Testis (tissue), 3 donors: ENCODE results near the gene MOCOS. TPM values are rescaled to one million over a fixed set of nuclear protein-coding genes. Genes with fewer than 3 reads are reported as not detected.

Experiments
- DNase-seq: peaks from one replicate; pipeline ENCODE4 v3.0.0-alpha.2; 2019
- H3K27ac ChIP-seq, 2 donors: fragments of 200-600 bp; sonication (generic); one replicate each; pipeline ENCODE4 v1.5.1; 2019
- H3K27me3 ChIP-seq: fragments of 200-600 bp; sonication (generic); one replicate; pipeline ENCODE4 v1.5.1; 2019
- H3K36me3 ChIP-seq: fragments of 200-600 bp; sonication (generic); one replicate; pipeline ENCODE4 v1.5.1; 2017; ENCODE audit warnings: low read depth; ENCODE audit errors: missing control alignments
- H3K4me1 ChIP-seq: fragments of 200-600 bp; sonication (generic); one replicate; pipeline ENCODE4 v1.5.1; 2019
- H3K4me3 ChIP-seq, 2 donors: fragments of 200-600 bp; sonication (generic); one replicate each; pipeline ENCODE4 v1.5.1; 2017 to 2019
- H3K9me3 ChIP-seq: fragments of 200-600 bp; sonication (generic); one replicate; pipeline ENCODE4 v1.5.1; 2017
- CTCF ChIP-seq, 3 experiments: fragments of 450-650 bp in 2 of 3; fragments of 200-600 bp in 1 of 3; sonication (generic) in 1 of 3; IDR thresholded peaks; one replicate each; pipeline ENCODE4 v1.5.1; 2016 to 2019; ENCODE audit warnings: antibody characterized with exemption in 3 of 3, mild to moderate bottlenecking in 2 of 3, moderate library complexity in 1 of 3
- POLR2A ChIP-seq: fragments of 450-650 bp; IDR thresholded peaks from one replicate; pipeline ENCODE4 v1.6.1; 2017; ENCODE audit warnings: antibody characterized with exemption, mild to moderate bottlenecking, moderate library complexity
- WGBS, 2 donors: methylation state at CpG; one replicate each; pipeline ENCODE4 v1.1.5; 2018; 5-methylcytosine and 5-hydroxymethylcytosine counted together
- intact Hi-C: fragments of 100-400 bp; cut with DNase I; formaldehyde crosslinking; loops from one replicate; pipeline ENCODE4 v1.15.1; 2023; ENCODE audit warnings: low total_unique reads
- polyA plus RNA-seq: library from polyadenylated mRNA; stranded (reverse); fragments of 350-450 nt; fragmentation: Illumina TruSeq; extraction: RNeasy Lipid Tissue Mini Kit (QIAGEN cat#74804); gene quantifications from one replicate; pipeline ENCODE4 v1.2.3, GENCODE V29; 2014; ENCODE audit warnings: low read depth, low replicate concordance; ENCODE audit not compliant: insufficient read depth
- total RNA-seq, 2 donors: library from RNA; depleted of rRNA; stranded (reverse); fragments of >200 nt; gene quantifications; one replicate each; pipeline ENCODE4 v1.2.3, GENCODE V29; 2016

MOCOS gene
- total and polyA plus RNA-seq, 3 donors from 2014 or later: 1.5 to 2.9 (median 1.9) TPM

- Histone ChIP-seq H3K27me3 (no peaks in the 10 kb centered on the region), H3K4me3 (no peak overlapping the region), H3K36me3 (no peaks in the 10 kb centered on the region), H3K4me1 (peaks cover 13% of the 10 kb centered on the region), H3K9me3 (no peaks in the 10 kb centered on the region), H3K27ac (no peak overlapping the region)
- 77 to 83% methylated on average over 4 of the region's 4 CpGs for WGBS, 2 donors
- no peak for DNase-seq
- intact Hi-C loops: loop anchor here (10.0 kb wide), 1 partner anchor 65 kb away; the partner anchor contains the start of genes ELP2 and SLC39A6
- TF ChIP-seq POLR2A: no peak
- TF ChIP-seq CTCF (IDR thresholded peaks at IDR 0.05): no peak
Observed at GRCh38 chr18:36189486-36189885, 2.2 kb downstream of the MOCOS start.

DNA sequence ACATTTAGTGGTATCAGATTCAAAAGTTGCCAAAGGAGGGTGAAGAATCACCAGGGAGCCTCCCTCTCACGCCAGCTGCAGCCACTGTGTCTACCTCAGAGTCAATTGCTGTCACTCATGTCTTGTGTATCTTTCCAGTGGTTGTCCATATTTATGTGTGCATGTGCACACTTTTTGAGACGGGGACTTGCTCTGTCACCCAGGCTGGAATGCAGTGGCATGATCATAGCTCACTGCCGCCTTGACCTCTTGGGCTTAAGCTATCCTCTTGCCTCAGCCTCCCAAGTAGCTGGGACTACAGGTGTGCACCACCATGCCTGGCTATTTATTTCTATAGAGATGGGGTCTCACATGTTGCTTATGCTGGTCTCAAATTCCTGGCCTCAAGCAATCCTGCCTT is 4.0 kb downstream of the MOCOS start:
- Histone ChIP-seq H3K27me3 (no peaks in the 10 kb centered on the region), H3K4me1 (peaks cover 11% of the 10 kb centered on the region), H3K9me3 (no peaks in the 10 kb centered on the region), H3K27ac (no peak overlapping the region), H3K4me3 (no peak overlapping the region), H3K36me3 (no peaks in the 10 kb centered on the region)
- WGBS, 2 donors: 88 to 100% methylated on average over 3 of the region's 3 CpGs
- no peak for DNase-seq
- TF ChIP-seq CTCF (IDR thresholded peaks at IDR 0.05) (no peak), POLR2A (no peak)
- intact Hi-C loops: no loop called here

DNA sequence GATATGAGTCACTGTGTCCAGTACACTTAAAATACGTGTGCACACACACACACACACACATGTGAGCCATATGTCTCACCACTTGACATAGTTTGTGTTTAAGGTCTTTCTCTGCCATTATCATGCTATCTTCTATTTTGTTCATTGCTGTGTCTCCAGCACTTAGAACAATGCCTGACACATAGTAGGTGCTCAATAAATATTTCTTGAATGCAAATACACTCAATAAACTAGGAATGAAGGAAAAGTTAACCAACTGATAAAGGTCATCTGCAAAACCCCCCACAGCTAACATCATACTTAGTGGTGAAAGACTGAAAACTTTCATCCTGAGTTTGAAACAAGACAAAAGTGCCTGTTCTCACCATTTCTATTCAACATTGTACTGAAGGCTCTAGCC is 4.4 kb downstream of the MOCOS start:
- Histone ChIP-seq H3K4me1 (peaks cover 7% of the 10 kb centered on the region), H3K9me3 (no peaks in the 10 kb centered on the region), H3K27ac (no peak overlapping the region), H3K36me3 (no peaks in the 10 kb centered on the region), H3K27me3 (no peaks in the 10 kb centered on the region), H3K4me3 (no peak overlapping the region)
- intact Hi-C loops: no loop called here
- no peak for DNase-seq
- TF ChIP-seq CTCF (IDR thresholded peaks at IDR 0.05): no peak
- TF ChIP-seq POLR2A: no peak
- WGBS, 2 donors: 93 to 100% methylated on average over 1 of the region's 1 CpG

DNA sequence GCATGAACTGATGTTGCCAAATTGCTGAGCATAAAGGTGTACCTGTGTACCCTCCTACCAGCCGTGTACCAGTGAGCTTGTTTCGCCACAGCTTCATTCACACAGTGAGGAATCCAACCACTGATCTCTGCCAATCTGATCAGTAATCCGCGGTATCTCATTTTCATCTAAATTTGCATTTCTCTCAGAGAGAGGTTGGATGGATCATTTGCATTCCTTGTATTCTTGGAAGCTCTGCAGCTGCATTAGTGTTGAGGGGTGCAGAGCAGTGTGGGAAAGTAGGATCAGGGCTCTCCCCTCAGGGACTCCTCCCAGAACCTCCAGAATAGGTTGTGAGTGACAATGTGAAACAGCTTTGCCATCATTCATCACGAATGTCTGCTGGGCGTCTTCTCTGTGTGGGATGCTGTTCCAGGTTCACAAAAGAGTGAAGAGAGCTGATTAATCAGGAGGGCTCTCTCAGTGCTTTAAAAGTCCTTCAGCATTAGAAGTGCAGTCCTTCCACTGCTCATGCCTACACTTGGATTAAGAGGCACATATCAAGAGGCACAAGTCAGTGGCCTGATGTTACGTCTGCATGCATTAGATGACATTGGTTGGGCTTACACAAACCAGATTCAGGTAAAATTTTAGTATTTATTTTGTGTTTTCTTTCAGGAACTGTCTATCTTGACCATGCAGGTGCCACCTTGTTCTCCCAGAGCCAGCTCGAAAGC is 7.5 kb downstream of the MOCOS start:
- no peaks in the 10 kb centered on the region for H3K9me3 ChIP-seq
- H3K27ac ChIP-seq: no peak overlapping the region
- no peak for DNase-seq
- no peaks in the 10 kb centered on the region for H3K27me3 ChIP-seq
- no peaks in the 10 kb centered on the region for H3K4me1 ChIP-seq
- H3K36me3 ChIP-seq: no peaks in the 10 kb centered on the region
- 86 to 93% methylated on average over 8 of the region's 8 CpGs for WGBS, 2 donors
- intact Hi-C loops: no loop called here
- no peak overlapping the region for H3K4me3 ChIP-seq
- TF ChIP-seq POLR2A: no peak
- TF ChIP-seq CTCF (IDR thresholded peaks at IDR 0.05): no peak
